Measurements from ENCODE around the gene LSP1.

- no peak for TF ChIP-seq POLR2A (IDR thresholded peaks at IDR 0.05)
- no peak for TF ChIP-seq CTCF (IDR thresholded peaks at IDR 0.05)
- no peak for TF ChIP-seq POLR2AphosphoS5 (IDR thresholded peaks at IDR 0.05)
Measured at GRCh38 chr11:1891831-1892115, 38.9 kb downstream of the LSP1 start, which contains the start of gene PRR33.
